Upper lobe of left lung (tissue), 6 donors: ENCODE results near the gene CLVS2. TPM values are rescaled to one million over a fixed set of nuclear protein-coding genes. Genes with fewer than 3 reads are reported as not detected.

Experiments used
- ATAC-seq, 2 donors: fragments of 200-7000 bp; cut with Tn5 transposase; one replicate each; pipeline ENCODE4 v1.9.1; 2022; ENCODE audit warnings: mild to moderate bottlenecking in 2 of 2, moderate library complexity in 2 of 2; ENCODE audit not compliant: low FRiP score in 2 of 2
- DNase-seq, 2 donors: peaks; one replicate each; pipeline ENCODE4 v3.0.0-alpha.2; 2019 to 2020
- H3K27ac ChIP-seq, 4 donors: fragments of 200-600 bp; sonication (generic); one replicate each; pipeline ENCODE4 v1.5.1; 2016 to 2019
- H3K27me3 ChIP-seq, 4 donors: fragments of 200-600 bp; sonication (generic); one replicate each; pipeline ENCODE4 v1.5.1; 2017 to 2019
- H3K36me3 ChIP-seq, 4 donors: fragments of 200-600 bp; sonication (generic); one replicate each; pipeline ENCODE4 v1.5.1; 2016 to 2019
- H3K4me1 ChIP-seq, 4 donors: fragments of 200-600 bp; sonication (generic); one replicate each; pipeline ENCODE4 v1.5.1; 2018 to 2019
- H3K4me3 ChIP-seq, 4 donors: fragments of 200-600 bp; sonication (generic); one replicate each; pipeline ENCODE4 v1.5.1; 2017 to 2019; ENCODE audit warnings: mild to moderate bottlenecking in 2 of 4, moderate library complexity in 1 of 4
- H3K9me3 ChIP-seq, 4 donors: fragments of 200-600 bp; sonication (generic); one replicate each; pipeline ENCODE4 v1.5.1; 2018 to 2019
- EP300 ChIP-seq, 4 donors: sonication (generic); formaldehyde crosslinking; IDR thresholded peaks; one replicate each; pipeline ENCODE4 v1.5.1; 2017; ENCODE audit warnings: antibody characterized with exemption in 4 of 4, control low read depth in 2 of 4
- POLR2A ChIP-seq, 4 donors: fragments of 450-650 bp; IDR thresholded peaks; one replicate each; pipeline ENCODE4 v1.5.1; 2016 to 2017; ENCODE audit warnings: antibody characterized with exemption in 4 of 4, mild to moderate bottlenecking in 2 of 4
- POLR2AphosphoS5 ChIP-seq, 2 donors: sonication (generic); formaldehyde crosslinking; IDR thresholded peaks; one replicate each; pipeline ENCODE4 v1.5.1; 2017; ENCODE audit warnings: antibody characterized with exemption in 2 of 2
- WGBS, 2 donors: methylation state at CpG; one replicate each; pipeline ENCODE4 v1.1.5; 2017 to 2018; 5-methylcytosine and 5-hydroxymethylcytosine counted together
- total RNA-seq, 6 donors: library from RNA; depleted of rRNA in 4 of 6; stranded (reverse); fragments of >200 nt in 4 of 6; gene quantifications; one replicate each; pipeline versions ENCODE4 v1.1.0 to v1.2.1, GENCODE V29; 2016 to 2021
- TF ChIP-seq, protein P1 (sequence below), 6 experiments: fragments of 450-650 bp in 4 of 6; fragments of 200-600 bp in 2 of 6; sonication (generic) in 2 of 6; IDR thresholded peaks; one replicate each; pipeline ENCODE4 v1.5.1; 2016 to 2019; ENCODE audit warnings: antibody characterized with exemption in 6 of 6
- donor health status: DM: no; HTN: no; CAD: no; lungs with moderate emphysema.
- donor health status: DM: no; HTN: yes; CAD: no; lungs with severe emphysema.

Gene CLVS2
- total RNA-seq, 6 donors from 2014 or later: 0.03 to 1.0 TPM; not detected in 4

DNA sequence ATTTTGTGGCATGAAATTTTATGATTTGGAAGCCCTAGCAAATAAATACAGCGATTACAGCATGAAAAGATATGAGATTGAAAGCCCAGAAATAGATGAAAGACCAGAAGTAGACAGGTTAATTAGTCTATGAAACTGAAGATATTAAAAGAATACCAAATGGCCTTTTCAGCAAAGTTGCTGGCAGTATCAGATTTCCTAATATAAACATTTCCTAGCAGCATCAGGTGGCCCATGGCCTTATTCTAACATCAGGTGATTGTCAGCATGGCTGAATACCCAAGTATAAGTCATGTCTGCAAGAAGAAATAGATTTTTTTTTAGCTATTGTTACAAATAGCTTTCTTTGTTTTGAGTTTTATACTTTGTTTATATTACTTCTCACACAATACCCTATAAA is 93.2 kb downstream of the CLVS2 start:
- Histone ChIP-seq H3K9me3 (no peaks in the 10 kb centered on the region), H3K4me3 (no peak overlapping the region), H3K27ac (no peak overlapping the region), H3K27me3 (no peaks in the 10 kb centered on the region), H3K36me3 (no peaks in the 10 kb centered on the region), H3K4me1 (no peaks in the 10 kb centered on the region)
- TF ChIP-seq, protein P1, sequence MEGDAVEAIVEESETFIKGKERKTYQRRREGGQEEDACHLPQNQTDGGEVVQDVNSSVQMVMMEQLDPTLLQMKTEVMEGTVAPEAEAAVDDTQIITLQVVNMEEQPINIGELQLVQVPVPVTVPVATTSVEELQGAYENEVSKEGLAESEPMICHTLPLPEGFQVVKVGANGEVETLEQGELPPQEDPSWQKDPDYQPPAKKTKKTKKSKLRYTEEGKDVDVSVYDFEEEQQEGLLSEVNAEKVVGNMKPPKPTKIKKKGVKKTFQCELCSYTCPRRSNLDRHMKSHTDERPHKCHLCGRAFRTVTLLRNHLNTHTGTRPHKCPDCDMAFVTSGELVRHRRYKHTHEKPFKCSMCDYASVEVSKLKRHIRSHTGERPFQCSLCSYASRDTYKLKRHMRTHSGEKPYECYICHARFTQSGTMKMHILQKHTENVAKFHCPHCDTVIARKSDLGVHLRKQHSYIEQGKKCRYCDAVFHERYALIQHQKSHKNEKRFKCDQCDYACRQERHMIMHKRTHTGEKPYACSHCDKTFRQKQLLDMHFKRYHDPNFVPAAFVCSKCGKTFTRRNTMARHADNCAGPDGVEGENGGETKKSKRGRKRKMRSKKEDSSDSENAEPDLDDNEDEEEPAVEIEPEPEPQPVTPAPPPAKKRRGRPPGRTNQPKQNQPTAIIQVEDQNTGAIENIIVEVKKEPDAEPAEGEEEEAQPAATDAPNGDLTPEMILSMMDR (IDR thresholded peaks at IDR 0.05): no peak
- TF ChIP-seq POLR2AphosphoS5 (IDR thresholded peaks at IDR 0.05) (no peak), POLR2A (IDR thresholded peaks at IDR 0.05) (no peak), EP300 (IDR thresholded peaks at IDR 0.05) (no peak)
- 72 to 75% methylated on average over 1 of the region's 1 CpG for WGBS, 2 donors
- DNase-seq (no peak), ATAC-seq (no peak)

DNA sequence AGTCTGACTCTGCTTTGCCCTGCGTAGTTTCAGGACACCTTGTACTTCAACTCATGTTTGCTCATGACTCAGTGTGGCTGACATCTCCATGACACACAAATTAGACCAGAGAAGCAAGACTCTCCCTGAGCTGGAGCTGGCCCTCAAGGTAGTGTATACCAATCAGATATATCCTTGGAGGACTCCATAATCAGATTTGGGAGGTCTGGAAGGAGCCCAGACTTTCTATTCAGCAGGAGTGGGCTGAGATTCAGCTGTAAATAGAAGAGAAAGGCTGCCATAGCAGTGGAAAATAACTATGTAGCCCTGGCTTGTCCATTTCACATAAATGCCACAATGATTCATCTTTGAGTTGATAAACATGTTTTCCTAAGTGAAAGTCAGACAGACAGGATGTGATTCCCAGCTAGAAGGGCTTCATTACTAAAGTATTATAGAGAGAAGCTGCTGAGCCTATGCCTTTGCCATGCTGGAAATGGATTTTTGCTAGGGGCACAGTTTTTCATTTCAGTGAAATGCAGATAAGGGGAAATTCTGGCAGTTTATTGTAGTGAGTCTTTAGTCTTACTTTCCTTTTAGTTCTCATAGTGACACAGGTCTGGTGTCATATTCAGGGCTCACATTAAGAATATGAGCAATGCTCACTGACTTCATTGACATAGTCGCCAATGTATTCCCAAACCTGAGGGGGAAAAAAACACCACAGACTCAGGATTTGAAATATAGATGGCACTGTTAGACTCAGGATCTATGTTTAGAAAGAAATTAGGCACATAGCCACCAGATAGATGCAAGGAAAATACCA is 95.3 kb downstream of the CLVS2 start:
- TF ChIP-seq, protein P1 (IDR thresholded peaks at IDR 0.05): no peak
- TF ChIP-seq POLR2AphosphoS5 (IDR thresholded peaks at IDR 0.05) (no peak), POLR2A (IDR thresholded peaks at IDR 0.05) (no peak), EP300 (IDR thresholded peaks at IDR 0.05) (no peak)
- no peak overlapping the region for H3K27ac ChIP-seq
- no peaks in the 10 kb centered on the region for H3K36me3 ChIP-seq
- 85 to 94% methylated on average over 2 of the region's 2 CpGs for WGBS, 2 donors
- DNase-seq: no peak
- ATAC-seq: no peak
- H3K4me3 ChIP-seq: no peak overlapping the region
- no peaks in the 10 kb centered on the region for H3K4me1 ChIP-seq
- H3K27me3 ChIP-seq: no peaks in the 10 kb centered on the region
- H3K9me3 ChIP-seq: no peaks in the 10 kb centered on the region

DNA sequence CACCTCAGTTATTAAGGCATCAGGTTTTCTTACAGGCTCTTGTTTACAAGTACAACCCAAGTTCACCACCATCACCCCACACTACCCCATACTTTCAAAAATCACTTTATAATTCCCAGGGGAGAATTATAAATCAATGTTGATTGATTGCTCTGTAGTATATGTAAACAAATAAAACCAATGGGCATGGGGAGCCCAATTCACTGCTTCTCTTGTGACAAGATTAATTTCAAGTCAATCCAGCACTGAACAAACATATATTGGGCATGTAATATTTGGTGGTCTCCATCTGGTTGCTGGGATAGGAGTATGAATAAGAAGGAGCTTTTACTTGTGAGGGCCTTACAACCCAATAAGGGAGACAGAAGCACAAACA is 95.8 kb downstream of the CLVS2 start:
- no peaks in the 10 kb centered on the region for H3K27me3 ChIP-seq

DNA sequence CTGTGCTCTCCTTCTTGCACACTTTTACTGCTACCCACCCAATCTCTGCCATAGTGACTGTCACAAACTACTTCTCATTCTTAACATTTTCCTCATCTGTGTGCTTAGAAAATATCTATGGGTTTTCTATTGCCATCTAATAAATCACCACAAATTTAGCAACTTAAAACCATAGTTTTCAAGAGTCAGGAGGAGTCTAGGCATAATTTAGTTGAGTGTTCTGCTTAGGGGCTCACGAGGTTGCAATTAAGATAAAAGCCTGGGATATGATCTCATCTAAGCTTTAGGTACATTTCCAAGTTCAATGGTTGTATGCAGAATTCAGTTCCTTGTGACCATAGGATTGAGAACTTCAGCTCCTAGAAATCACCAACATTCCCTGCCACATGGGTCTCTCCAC is 98.8 kb downstream of the CLVS2 start:
- ATAC-seq: no peak
- TF ChIP-seq, protein P1 (IDR thresholded peaks at IDR 0.05): no peak
- TF ChIP-seq EP300 (IDR thresholded peaks at IDR 0.05) (no peak), POLR2AphosphoS5 (IDR thresholded peaks at IDR 0.05) (no peak), POLR2A (IDR thresholded peaks at IDR 0.05) (no peak)
- no peaks in the 10 kb centered on the region for H3K36me3 ChIP-seq
- H3K9me3 ChIP-seq: no peaks in the 10 kb centered on the region
- DNase-seq: no peak
- no peaks in the 10 kb centered on the region for H3K4me1 ChIP-seq
- H3K27ac ChIP-seq: no peak overlapping the region
- H3K27me3 ChIP-seq: no peaks in the 10 kb centered on the region
- WGBS, 2 donors: 47 to 67% methylated on average over 1 of the region's 1 CpG
- H3K4me3 ChIP-seq: no peak overlapping the region

More for the DNA sequence above, 95.8 kb downstream of the CLVS2 start:
- Histone ChIP-seq H3K4me1 (no peaks in the 10 kb centered on the region), H3K4me3 (no peak overlapping the region), H3K27ac (no peak overlapping the region), H3K9me3 (no peaks in the 10 kb centered on the region), H3K36me3 (no peaks in the 10 kb centered on the region)
- ATAC-seq (no peak), DNase-seq (no peak)
- no peak for TF ChIP-seq EP300 (IDR thresholded peaks at IDR 0.05)
- no peak for TF ChIP-seq POLR2AphosphoS5 (IDR thresholded peaks at IDR 0.05)
- TF ChIP-seq, protein P1 (IDR thresholded peaks at IDR 0.05): no peak
- TF ChIP-seq POLR2A (IDR thresholded peaks at IDR 0.05): no peak

DNA sequence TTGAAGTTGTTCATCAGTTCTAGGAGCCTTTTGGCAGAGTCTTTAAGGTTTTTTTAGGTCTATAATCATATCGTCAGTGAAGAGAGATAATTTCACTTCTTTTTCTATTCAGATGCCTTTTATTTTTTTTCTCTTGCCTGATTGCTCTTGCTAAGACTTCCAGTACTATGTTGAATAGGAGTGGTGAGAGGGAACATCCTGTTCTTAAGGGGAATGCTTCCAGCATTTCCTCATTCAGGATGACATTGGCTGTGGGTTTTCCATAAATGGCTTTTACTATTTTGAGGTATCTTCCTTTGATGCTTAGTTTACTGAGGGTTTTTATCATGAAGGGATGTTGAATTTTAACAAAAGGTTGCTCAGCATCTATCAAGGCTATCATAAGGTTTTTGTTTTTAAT is 109.5 kb downstream of the CLVS2 start:
- no peak for TF ChIP-seq POLR2A (IDR thresholded peaks at IDR 0.05)
- TF ChIP-seq POLR2AphosphoS5 (IDR thresholded peaks at IDR 0.05): no peak
- TF ChIP-seq, protein P1 (IDR thresholded peaks at IDR 0.05): no peak
- no peak for TF ChIP-seq EP300 (IDR thresholded peaks at IDR 0.05)
- no peak overlapping the region for H3K4me3 ChIP-seq
- ATAC-seq: no peak

More for the DNA sequence above, 109.5 kb downstream of the CLVS2 start:
- DNase-seq: no peak
- H3K27me3 ChIP-seq: no peaks in the 10 kb centered on the region
- WGBS, 2 donors: 78 to 89% methylated on average over 1 of the region's 1 CpG
- no peaks in the 10 kb centered on the region for H3K9me3 ChIP-seq
- H3K27ac ChIP-seq: no peak overlapping the region
- no peaks in the 10 kb centered on the region for H3K4me1 ChIP-seq
- no peaks in the 10 kb centered on the region for H3K36me3 ChIP-seq
